Testis (tissue), 2 donors: ENCODE measurements around the gene CEP55.

Experiments
- CTCF ChIP-seq, 3 experiments: fragments of 450-650 bp in 2 of 3; fragments of 200-600 bp in 1 of 3; sonication (generic) in 1 of 3; IDR thresholded peaks; one replicate each; pipeline ENCODE4 v1.5.1; 2016 to 2019; ENCODE audit warnings: antibody characterized with exemption in 3 of 3, mild to moderate bottlenecking in 2 of 3, moderate library complexity in 1 of 3
- POLR2A ChIP-seq: fragments of 450-650 bp; IDR thresholded peaks from one replicate; pipeline ENCODE4 v1.6.1; 2017; ENCODE audit warnings: antibody characterized with exemption, mild to moderate bottlenecking, moderate library complexity

- TF ChIP-seq CTCF (IDR thresholded peaks at IDR 0.05) (no peak), POLR2A (no peak)
These were observed 71.6 kb downstream of the CEP55 start for GRCh38 chr10:93568105-93568390.
